Activated naive CD4-positive, alpha-beta T cell treated with anti-CD3 and anti-CD28 coated beads, Interleukin-2, amount 50 U/mL, for 72 hours (primary cell): ENCODE measurements around the gene PPP6R3. TPM values are rescaled to one million over a fixed set of nuclear protein-coding genes. Genes with fewer than 3 reads are reported as not detected.
A peak's percentile ranks its signal among the peaks of the same experiment; 100 is the strongest.

ENCODE experiments used
- ATAC-seq, 2 donors: fragments of 150-1000 bp; cut with Tn5 transposase; 2 replicates each; pipeline ENCODE4 v1.10.0; 2021; ENCODE audit warnings: mild to moderate bottlenecking in 2 of 2, moderate library complexity in 2 of 2
- DNase-seq, 2 donors: peaks; one replicate each; pipeline ENCODE4 v3.0.0; 2021 to 2022; ENCODE audit warnings: low spot score in 2 of 2
- H3K27ac Mint-ChIP-seq, 2 donors: one replicate each; pipeline ENCODE4 v1.8.0; 2022; ENCODE audit warnings: mild to moderate bottlenecking in 2 of 2, mixed read lengths in 2 of 2
- H3K36me3 Mint-ChIP-seq, 2 donors: one replicate each; pipeline ENCODE4 v1.8.0; 2022; ENCODE audit warnings: mixed read lengths in 2 of 2
- H3K9me3 Mint-ChIP-seq, 2 donors: one replicate each; pipeline ENCODE4 v1.8.0; 2022; ENCODE audit warnings: mixed read lengths in 2 of 2
- total RNA-seq, 2 donors: library from RNA; stranded (reverse); gene quantifications; one replicate each; pipeline ENCODE4 v1.2.3, GENCODE V29; 2022

The PPP6R3 gene, protein sequence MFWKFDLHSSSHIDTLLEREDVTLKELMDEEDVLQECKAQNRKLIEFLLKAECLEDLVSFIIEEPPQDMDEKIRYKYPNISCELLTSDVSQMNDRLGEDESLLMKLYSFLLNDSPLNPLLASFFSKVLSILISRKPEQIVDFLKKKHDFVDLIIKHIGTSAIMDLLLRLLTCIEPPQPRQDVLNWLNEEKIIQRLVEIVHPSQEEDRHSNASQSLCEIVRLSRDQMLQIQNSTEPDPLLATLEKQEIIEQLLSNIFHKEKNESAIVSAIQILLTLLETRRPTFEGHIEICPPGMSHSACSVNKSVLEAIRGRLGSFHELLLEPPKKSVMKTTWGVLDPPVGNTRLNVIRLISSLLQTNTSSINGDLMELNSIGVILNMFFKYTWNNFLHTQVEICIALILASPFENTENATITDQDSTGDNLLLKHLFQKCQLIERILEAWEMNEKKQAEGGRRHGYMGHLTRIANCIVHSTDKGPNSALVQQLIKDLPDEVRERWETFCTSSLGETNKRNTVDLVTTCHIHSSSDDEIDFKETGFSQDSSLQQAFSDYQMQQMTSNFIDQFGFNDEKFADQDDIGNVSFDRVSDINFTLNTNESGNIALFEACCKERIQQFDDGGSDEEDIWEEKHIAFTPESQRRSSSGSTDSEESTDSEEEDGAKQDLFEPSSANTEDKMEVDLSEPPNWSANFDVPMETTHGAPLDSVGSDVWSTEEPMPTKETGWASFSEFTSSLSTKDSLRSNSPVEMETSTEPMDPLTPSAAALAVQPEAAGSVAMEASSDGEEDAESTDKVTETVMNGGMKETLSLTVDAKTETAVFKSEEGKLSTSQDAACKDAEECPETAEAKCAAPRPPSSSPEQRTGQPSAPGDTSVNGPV
- total RNA-seq, result 100 to 1,000 TPM; 118 to 149 TPM

DNA sequence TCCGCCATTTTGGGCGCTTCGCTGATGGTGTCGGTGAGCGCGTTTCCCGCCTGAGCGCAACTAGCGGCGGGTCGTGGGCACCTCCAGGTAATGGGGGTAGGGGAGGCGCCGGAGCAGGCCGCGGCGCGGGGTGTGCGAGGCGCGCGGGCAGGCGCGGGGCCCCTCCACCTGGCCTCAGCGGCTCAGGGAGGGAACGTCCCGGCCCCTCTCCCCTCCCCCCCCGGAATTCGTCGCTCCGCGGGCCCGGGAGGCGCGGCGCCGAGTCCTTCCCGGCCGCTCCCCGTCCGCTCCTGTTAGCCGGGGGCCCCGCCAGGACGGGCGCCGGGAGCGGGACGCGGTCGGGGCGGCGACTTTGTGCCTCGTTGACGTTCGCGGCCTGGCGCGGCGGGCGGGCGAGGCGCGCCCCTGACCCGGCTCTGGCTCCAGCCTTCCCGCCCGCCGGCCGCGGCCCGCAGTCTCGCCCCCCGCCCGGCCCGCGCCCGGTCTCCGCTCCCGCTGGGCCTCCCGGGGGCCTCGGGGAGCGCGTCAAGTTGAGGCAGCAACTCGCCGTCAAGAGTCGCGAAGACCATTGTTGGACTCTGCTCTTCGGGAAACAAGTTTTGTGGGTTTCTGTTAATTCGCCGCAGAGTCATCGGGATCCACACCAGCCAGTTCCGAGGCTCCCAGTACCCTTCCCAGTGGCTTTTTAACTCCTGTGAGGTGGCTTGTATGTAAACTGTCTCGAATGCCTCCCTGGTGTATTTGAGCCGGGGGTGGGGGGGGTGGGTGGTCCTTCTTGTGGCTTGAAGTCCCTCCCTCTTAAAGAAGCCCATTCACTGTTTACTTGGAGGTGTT, at the start of gene PPP6R3:
TSS of gene PPP6R3 (plus strand) at position 12 of the 834 bp plus-strand sequence. CDS start 76,913 bp downstream, outside the sequence.
- H3K27ac Mint-ChIP-seq, result peak within 1 kb of the TSS; percentile 92 to 99
- ATAC-seq (peak in 1 of 2 donors; percentile 27), DNase-seq (peak in 1 of 2 donors; percentile 21)
- peaks cover 16 to 19% of the 10 kb centered on the region in 2 donors for H3K36me3 Mint-ChIP-seq
- no peaks in the 10 kb centered on the region for H3K9me3 Mint-ChIP-seq

DNA sequence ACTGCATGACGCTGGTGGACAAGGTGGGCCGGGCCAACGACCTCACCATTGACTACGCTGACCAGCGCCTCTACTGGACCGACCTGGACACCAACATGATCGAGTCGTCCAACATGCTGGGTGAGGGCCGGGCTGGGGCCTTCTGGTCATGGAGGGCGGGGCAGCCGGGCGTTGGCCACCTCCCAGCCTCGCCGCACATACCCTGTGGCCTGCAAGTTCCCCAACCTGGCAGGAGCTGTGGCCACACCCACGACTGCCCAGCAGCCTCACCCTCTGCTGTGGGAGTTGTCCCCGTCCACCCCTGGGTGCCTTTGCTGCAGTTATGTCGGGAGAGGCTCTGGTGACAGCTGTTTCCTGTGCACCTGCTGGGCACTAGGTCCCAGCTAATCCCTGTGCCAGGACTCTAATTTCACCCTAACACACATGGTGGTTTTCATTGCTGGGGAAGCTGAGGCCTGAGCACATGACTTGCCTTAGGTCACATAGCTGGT, 49.0 kb upstream of the PPP6R3 start:
- no peak overlapping the region for H3K27ac Mint-ChIP-seq
- no peak for ATAC-seq

DNA sequence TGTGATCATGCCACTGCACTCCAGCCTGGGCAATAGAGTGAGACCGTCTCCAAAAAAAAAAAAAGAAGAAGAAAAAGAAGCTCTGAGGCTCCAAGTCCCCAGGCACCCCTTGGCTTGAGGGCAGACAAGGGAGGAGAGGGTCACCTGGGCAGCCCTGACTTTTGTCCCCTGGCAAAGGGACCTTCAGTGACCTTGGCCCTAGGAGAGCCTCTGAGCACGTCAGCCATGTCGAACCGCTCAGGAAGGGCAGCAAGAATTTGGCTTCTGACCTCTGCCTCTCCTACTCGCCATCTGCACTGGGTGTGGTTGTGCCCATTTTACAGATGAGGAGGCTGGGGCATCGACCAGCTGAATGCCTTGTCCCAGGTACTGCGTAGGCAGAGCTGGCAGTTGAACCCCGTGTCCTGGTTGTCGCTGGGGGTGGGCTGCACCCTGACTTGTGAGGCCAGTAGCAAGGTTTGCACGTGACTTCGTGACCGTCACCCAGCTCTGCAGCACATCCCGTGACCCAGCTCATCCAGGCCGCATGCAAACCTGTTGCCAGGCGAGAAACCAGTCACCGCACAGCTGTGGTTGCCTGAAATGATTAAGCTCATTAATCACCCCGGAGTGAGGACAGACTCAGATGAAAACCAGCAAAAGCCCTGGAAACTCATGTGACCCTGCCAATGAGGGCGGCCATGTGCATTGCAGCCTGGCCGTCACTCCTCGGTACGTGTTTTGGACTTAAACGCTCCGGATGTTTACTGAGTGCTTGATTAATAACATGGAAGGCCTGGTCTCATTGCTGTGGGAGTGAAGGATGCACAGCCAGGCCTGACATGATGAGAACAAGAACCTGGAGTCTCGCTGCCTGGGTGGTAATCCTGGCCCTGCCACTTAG, 47.7 kb upstream of the PPP6R3 start:
- peak; percentile 64 for ATAC-seq
- H3K9me3 Mint-ChIP-seq, result no peaks in the 10 kb centered on the region
- no peaks in the 10 kb centered on the region for H3K36me3 Mint-ChIP-seq
- H3K27ac Mint-ChIP-seq, result no peak overlapping the region
- no peak for DNase-seq

More for the DNA sequence above, 49.0 kb upstream of the PPP6R3 start:
- no peaks in the 10 kb centered on the region for H3K9me3 Mint-ChIP-seq
- DNase-seq, result no peak
- no peaks in the 10 kb centered on the region for H3K36me3 Mint-ChIP-seq

DNA sequence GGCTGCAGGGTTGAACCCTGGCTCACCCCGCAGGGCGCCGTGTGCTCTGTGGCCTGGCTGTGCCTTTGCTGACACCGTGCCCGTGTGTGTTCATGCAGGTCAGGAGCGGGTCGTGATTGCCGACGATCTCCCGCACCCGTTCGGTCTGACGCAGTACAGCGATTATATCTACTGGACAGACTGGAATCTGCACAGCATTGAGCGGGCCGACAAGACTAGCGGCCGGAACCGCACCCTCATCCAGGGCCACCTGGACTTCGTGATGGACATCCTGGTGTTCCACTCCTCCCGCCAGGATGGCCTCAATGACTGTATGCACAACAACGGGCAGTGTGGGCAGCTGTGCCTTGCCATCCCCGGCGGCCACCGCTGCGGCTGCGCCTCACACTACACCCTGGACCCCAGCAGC, 47.0 kb upstream of the PPP6R3 start:
- DNase-seq (no peak), ATAC-seq (no peak)
- Mint-ChIP-seq H3K36me3 (no peaks in the 10 kb centered on the region), H3K27ac (no peak overlapping the region), H3K9me3 (no peaks in the 10 kb centered on the region)

DNA sequence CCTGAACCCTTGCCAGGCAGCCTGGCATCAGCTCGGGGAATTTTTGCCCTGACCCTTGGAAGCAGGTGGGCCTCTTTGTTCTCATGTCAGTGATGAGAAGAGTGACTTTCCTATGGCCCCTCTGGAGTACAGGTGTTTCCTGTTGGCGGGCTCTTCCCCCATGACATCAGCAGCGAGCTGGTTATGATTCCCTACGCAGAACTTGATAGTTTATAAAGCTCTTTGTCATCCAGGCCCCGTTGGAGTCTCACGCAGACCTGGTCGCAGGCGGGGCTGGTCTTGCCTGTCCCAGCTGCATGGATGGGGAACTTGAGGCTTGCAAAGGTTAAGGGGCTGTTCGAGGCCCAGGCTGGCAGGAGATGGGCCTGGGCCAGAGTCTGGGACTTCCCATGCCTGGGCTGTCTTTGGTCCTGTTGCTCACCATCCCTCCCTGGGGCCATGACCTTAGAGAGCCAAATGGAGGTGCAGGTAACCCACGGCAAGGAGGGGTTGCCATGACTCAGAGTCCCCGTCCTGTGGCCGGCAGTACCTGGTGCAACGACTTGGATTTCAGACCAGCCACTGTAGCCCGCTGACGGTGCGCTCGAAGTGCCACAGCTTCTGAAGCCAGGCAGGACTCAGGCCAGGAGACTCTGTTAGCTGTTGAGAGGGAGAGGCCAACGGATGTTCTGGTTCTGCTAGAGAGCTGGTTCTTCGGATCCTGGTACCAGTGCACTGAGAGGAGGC, 45.9 kb upstream of the PPP6R3 start:
- H3K27ac Mint-ChIP-seq, result no peak overlapping the region
- H3K36me3 Mint-ChIP-seq, result no peaks in the 10 kb centered on the region
- no peak for ATAC-seq
- no peaks in the 10 kb centered on the region for H3K9me3 Mint-ChIP-seq
- DNase-seq, result no peak

DNA sequence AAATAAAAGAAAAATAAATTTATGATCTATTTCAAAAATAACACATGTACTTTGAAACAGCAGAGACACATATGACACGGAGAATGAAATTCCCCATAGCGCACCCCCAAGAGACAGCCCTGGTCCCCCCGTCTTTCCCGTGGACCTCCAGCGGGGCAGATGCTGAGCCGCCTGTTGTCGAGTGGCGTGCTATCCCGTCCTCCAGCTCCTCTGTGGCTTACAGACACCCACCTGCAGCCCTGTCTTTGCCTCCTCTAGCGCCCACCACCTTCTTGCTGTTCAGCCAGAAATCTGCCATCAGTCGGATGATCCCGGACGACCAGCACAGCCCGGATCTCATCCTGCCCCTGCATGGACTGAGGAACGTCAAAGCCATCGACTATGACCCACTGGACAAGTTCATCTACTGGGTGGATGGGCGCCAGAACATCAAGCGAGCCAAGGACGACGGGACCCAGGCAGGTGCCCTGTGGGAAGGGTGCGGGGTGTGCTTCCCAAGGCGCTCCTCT, 44.4 kb upstream of the PPP6R3 start:
- H3K36me3 Mint-ChIP-seq, result no peaks in the 10 kb centered on the region
- DNase-seq, result no peak
- no peak for ATAC-seq
- H3K9me3 Mint-ChIP-seq, result no peaks in the 10 kb centered on the region
- no peak overlapping the region for H3K27ac Mint-ChIP-seq

DNA sequence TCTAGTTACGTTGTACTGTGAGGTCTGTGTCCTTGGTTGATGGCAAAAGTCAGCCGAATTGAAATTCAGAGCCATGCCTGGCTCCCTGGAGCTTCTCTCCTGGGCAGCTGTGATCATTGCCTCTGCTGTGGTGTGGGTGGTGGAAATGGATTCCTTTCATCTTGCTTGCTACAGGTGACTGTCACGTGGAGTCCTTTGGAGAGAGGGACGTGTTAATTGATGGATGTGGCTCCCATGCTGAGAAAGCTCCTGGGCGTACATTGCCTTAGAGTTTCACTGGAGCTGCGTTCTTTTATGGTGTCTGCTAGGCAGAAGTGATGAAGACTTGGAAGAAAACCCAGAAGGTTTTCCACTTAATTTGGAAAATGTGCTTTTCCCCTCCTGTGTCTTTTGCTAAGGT, 41.9 kb upstream of the PPP6R3 start:
- Mint-ChIP-seq H3K9me3 (no peaks in the 10 kb centered on the region), H3K36me3 (no peaks in the 10 kb centered on the region), H3K27ac (no peak overlapping the region)
- ATAC-seq, result no peak
- DNase-seq, result no peak

DNA sequence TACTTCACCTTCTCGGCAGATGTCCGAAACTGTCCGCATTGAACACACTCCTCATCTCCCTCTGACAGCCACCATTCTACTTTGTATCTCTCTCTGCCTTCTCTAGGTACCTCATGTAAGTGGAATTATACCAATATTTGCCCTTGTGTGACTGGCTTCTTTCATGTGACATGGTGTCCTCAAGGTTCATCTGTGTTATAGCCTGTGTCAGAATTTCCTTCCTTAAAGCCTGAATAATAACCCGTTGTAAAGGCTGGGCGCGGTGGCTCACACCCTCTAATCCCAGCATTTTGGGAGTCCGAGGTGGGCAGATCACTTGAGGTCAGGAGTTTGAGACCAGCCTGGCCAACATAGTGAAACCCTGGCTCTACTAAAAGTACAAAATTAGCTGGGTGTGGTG, 40.4 kb upstream of the PPP6R3 start:
- no peaks in the 10 kb centered on the region for H3K36me3 Mint-ChIP-seq
- no peaks in the 10 kb centered on the region for H3K9me3 Mint-ChIP-seq
- no peak for ATAC-seq
- no peak for DNase-seq
- H3K27ac Mint-ChIP-seq, result no peak overlapping the region

DNA sequence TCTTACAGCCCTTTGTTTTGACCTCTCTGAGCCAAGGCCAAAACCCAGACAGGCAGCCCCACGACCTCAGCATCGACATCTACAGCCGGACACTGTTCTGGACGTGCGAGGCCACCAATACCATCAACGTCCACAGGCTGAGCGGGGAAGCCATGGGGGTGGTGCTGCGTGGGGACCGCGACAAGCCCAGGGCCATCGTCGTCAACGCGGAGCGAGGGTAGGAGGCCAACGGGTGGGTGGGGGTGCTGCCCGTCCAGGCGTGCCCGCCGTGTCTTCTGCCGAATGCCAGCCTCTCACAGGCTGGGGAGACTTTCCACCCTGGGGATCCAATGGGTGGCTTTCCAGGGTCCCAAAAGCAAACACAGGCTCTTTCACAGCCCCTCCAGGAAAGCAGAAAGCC, 37.1 kb upstream of the PPP6R3 start:
- no peak for DNase-seq
- Mint-ChIP-seq H3K27ac (no peak overlapping the region), H3K9me3 (peaks cover 3% of the 10 kb centered on the region in 2 donors), H3K36me3 (peaks cover 3% of the 10 kb centered on the region in 2 donors)
- ATAC-seq, result no peak

DNA sequence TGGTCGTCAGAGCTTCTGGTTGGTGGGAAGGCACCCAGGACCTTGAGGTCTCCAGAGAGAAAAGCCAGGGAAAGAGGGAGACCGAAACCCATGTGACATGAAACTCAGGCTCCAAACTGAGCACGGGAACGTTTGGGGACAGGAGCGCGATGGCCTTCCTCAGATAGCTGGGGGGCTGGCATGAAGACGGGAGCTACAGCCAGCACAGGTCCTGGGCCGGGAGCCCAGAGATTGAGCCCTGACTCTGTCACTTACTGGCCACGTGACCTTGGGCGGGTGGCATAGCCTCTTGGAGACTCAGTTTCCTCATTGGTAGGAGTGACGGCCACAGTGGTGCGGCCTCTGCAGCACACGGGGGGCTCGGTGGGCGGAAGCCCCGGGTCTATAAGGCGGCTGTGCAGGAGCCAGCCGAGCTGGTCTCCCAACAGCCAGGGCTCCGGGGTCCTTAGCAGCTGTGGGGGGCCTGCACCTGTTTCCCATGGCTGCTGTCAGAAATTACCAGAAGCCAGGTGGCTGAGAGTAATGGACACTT, 36.4 kb upstream of the PPP6R3 start:
- peaks cover 5 to 7% of the 10 kb centered on the region in 2 donors for H3K9me3 Mint-ChIP-seq
- H3K36me3 Mint-ChIP-seq, result peaks cover 9 to 10% of the 10 kb centered on the region in 2 donors
- no peak for DNase-seq
- no peak overlapping the region for H3K27ac Mint-ChIP-seq
- ATAC-seq, result no peak

DNA sequence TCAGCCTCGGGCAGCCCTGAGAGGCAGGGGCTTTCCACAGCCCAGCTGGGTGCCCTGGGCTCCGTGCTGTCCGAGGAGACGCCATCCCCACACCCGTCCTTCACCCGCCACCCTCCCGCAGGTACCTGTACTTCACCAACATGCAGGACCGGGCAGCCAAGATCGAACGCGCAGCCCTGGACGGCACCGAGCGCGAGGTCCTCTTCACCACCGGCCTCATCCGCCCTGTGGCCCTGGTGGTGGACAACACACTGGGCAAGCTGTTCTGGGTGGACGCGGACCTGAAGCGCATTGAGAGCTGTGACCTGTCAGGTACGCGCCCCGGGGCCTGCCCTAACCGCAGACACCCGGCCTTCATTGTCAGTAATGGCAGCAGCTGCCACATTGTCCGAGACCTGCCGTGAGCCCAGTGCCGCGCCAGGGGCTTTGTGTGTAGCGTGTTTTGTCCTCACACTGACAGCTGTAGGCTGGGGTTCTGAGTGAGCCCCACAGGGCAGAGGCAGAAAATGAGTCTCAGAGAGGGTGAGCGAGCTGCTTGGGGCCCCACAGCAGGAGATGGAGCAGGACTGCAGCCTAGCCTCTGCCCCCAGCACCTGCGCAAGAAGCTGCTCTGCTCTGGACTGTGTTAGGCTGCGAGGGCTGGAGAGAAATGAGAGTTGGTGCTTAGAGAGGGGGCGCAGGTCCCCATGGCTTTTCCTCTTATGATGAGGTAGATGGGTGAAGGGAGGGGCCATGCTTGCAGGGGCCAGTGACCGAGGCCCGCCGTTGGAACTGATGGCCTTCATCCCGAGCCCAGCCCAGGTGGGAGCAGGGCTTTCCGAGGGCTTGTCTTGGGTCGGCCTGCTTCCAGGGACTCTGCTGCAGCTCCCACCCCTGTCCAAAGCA, 35.3 kb upstream of the PPP6R3 start:
- ATAC-seq (no peak), DNase-seq (no peak)
- H3K9me3 Mint-ChIP-seq, result peaks cover 12 to 14% of the 10 kb centered on the region in 2 donors
- H3K36me3 Mint-ChIP-seq, result peaks cover 19 to 21% of the 10 kb centered on the region in 2 donors
- peak overlapping the region in 1 of 2 donors; percentile 40 for H3K27ac Mint-ChIP-seq

DNA sequence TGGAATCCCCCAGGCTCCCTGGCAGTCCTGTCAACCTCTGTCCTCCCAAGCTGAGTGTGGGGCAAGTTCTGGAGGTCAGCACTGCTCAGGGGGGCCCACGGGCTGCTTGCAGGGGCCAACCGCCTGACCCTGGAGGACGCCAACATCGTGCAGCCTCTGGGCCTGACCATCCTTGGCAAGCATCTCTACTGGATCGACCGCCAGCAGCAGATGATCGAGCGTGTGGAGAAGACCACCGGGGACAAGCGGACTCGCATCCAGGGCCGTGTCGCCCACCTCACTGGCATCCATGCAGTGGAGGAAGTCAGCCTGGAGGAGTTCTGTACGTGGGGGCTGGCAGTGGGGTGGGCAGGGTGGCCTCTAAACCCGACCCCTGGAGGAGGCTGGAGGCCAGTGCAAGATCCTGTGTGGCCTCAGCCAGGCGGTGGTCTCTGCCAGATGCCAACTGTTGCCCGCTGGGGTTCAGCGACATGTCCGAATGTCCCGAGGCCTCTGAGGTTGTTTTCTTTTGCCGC, 34.6 kb upstream of the PPP6R3 start:
- ATAC-seq (no peak), DNase-seq (no peak)
- Mint-ChIP-seq H3K36me3 (peaks cover 26 to 28% of the 10 kb centered on the region in 2 donors), H3K9me3 (peaks cover 12 to 14% of the 10 kb centered on the region in 2 donors), H3K27ac (peak overlapping the region in 1 of 2 donors; percentile 22)

DNA sequence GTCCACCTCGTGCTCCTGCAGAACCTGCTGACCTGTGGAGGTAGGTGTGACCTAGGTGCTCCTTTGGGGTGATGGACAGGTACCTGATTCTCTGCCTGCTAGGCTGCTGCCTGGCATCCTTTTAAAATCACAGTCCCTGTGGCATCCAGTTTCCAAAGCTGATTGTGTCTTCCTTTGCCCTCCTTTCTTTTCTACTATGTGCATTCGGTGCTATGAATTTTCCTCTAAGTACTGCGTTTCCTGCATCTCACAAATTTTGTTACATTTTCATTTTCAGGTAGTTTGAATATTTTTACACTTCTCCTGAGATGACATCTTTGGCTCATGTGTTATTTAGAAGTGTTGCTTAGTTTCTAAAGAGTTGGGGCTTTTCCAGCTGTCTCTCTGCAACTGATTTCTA, 30.9 kb upstream of the PPP6R3 start:
- DNase-seq (no peak), ATAC-seq (no peak)
- Mint-ChIP-seq H3K36me3 (peaks cover 26 to 28% of the 10 kb centered on the region in 2 donors), H3K27ac (peak overlapping the region in 1 of 2 donors; percentile 79), H3K9me3 (peaks cover 12 to 14% of the 10 kb centered on the region in 2 donors)
